ENCODE data around the gene KRT4.

GRCh38 chr12:52784909-52785308 lies 29.0 kb downstream of the KRT4 start:
- TF ChIP-seq YY1 (IDR thresholded peaks at IDR 0.05; ENCODE audit: low read depth), result no peak
- no peak for TF ChIP-seq EP300 (IDR thresholded peaks at IDR 0.05; ENCODE audit: borderline replicate concordance)
- TF ChIP-seq, protein P1, sequence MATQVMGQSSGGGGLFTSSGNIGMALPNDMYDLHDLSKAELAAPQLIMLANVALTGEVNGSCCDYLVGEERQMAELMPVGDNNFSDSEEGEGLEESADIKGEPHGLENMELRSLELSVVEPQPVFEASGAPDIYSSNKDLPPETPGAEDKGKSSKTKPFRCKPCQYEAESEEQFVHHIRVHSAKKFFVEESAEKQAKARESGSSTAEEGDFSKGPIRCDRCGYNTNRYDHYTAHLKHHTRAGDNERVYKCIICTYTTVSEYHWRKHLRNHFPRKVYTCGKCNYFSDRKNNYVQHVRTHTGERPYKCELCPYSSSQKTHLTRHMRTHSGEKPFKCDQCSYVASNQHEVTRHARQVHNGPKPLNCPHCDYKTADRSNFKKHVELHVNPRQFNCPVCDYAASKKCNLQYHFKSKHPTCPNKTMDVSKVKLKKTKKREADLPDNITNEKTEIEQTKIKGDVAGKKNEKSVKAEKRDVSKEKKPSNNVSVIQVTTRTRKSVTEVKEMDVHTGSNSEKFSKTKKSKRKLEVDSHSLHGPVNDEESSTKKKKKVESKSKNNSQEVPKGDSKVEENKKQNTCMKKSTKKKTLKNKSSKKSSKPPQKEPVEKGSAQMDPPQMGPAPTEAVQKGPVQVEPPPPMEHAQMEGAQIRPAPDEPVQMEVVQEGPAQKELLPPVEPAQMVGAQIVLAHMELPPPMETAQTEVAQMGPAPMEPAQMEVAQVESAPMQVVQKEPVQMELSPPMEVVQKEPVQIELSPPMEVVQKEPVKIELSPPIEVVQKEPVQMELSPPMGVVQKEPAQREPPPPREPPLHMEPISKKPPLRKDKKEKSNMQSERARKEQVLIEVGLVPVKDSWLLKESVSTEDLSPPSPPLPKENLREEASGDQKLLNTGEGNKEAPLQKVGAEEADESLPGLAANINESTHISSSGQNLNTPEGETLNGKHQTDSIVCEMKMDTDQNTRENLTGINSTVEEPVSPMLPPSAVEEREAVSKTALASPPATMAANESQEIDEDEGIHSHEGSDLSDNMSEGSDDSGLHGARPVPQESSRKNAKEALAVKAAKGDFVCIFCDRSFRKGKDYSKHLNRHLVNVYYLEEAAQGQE (IDR thresholded peaks at IDR 0.05; ENCODE audit: low read depth), result no peak
- TF ChIP-seq FOXM1 (IDR thresholded peaks at IDR 0.05; ENCODE audit: borderline replicate concordance, low read depth), result no peak
- no peak for TF ChIP-seq TAF1 (IDR thresholded peaks at IDR 0.05; ENCODE audit: low read depth)
- TF ChIP-seq, protein P2, sequence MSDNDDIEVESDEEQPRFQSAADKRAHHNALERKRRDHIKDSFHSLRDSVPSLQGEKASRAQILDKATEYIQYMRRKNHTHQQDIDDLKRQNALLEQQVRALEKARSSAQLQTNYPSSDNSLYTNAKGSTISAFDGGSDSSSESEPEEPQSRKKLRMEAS (IDR thresholded peaks at IDR 0.05), result no peak
- no peak for TF ChIP-seq CEBPB (IDR thresholded peaks at IDR 0.05)
- TF ChIP-seq, protein P3, sequence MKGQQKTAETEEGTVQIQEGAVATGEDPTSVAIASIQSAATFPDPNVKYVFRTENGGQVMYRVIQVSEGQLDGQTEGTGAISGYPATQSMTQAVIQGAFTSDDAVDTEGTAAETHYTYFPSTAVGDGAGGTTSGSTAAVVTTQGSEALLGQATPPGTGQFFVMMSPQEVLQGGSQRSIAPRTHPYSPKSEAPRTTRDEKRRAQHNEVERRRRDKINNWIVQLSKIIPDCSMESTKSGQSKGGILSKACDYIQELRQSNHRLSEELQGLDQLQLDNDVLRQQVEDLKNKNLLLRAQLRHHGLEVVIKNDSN (IDR thresholded peaks at IDR 0.05), result no peak
- no peak for TF ChIP-seq TEAD4 (IDR thresholded peaks at IDR 0.05)
- TF ChIP-seq TCF12 (IDR thresholded peaks at IDR 0.05; ENCODE audit: low read depth), result no peak
- no peak for TF ChIP-seq CREB1 (IDR thresholded peaks at IDR 0.05; ENCODE audit: low read depth)

All from Ishikawa (cell line).